DMS 273 treated with DMSO at 0.1 percent for 48 hours (cell line): ENCODE measurements around the gene LYPD3.

ENCODE experiments used
- DNase-seq: peaks from one replicate; lab custom pipeline; 2025; lab: John Stamatoyannopoulos, UW

The LYPD3 gene

GRCh38 chr19:43430976-43431375 lies 34.4 kb downstream of the LYPD3 start:
- no peak for DNase-seq

GRCh38 chr19:43430142-43430710 lies 35.2 kb downstream of the LYPD3 start:
- DNase-seq, result no peak

DNA sequence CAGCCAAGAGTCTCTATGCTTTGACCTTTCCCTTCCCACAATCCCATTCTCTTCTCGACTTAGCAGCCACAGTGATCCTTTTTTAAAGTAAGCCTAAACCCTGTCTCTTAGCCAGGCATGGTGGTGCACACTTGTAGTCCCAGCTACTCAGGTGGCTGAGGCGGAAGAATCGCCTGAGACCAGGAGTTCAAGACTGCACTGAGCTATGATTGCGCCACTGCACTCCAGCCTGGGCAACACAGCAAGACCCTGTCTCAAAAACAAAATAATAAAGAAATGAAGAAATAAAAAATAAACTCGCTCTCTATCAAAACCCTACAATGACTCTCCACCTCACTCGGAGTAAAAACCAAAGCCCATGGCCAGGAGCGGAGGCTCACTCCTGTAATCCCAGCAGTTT lies 36.0 kb downstream of the LYPD3 start:
- DNase-seq, result no peak

DNA sequence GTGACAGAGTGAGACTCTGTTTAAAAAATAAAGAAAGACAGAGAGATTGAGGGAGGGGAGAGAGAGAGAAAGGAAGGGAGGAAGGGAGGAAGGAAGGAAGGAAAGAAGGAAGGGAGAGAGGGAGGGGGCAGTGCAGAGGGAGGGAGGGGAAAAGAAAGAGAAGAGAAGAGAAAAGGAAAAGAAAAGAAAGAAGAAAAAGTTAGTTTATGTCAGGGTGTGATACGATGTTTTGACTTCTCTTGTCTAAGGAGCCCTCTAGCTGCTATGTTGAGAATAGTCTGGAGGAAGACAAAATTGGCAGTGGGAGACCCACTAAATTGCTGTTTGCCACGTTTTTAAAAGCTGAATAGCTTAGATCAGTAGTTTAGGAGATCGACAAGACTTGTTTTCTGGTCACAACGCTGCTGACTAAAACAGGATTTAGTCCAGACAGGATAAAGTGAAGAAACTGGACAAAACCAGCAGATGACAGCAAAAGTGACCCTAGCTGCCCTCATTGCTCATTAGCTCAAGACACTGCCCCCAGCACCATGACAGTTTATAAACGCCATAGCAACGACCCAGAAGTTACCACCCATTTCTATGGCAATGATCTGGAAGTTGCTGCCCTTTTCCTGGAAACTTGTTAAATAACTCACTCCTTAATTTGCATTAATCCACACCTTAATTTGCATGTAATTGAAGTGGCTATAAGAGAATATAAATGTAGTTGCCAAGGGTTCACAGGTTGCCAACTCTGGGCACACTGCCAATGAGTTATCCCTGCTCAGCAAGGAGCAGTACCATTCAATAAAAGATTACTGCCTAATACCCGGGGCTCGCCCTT lies 39.6 kb downstream of the LYPD3 start:
- DNase-seq, result peak; percentile 2

DNA sequence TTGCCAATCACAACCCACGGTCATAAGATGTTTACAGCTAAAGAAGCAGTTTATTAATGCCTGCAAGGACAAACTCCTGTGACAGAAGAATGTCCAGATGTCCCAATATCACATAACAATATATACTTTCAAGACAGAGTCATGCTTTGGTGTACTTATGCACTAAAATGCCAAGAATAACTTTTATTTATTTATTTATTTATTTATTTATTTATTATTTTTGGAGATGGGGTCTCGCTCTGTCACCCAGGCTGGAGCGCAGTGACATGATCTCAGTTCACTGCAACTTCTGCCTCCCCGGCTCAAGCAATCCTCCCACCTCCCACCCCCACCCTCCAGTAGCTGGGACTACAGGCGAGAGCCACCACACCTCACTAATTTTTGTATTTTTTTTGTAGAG lies 41.6 kb downstream of the LYPD3 start:
- DNase-seq, result no peak

DNA sequence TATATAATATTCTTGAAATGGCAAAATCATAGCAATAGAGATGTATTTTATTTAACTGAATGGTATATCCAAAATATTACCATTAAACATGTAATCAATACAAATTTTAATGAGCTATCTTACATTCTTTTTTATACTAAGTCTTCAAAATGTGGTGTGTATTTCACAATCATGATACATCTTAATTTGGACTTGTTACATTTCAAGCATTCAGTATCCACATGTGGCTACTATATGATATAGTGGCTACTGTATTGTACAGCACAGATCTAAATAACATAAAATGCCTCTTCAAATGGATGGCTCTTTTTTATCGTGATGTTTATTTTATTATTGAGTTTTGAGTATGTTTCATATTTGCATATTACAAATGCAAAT lies 42.7 kb downstream of the LYPD3 start:
- no peak for DNase-seq

GRCh38 chr19:43422000-43422688 lies 43.3 kb downstream of the LYPD3 start:
- DNase-seq, result no peak

DNA sequence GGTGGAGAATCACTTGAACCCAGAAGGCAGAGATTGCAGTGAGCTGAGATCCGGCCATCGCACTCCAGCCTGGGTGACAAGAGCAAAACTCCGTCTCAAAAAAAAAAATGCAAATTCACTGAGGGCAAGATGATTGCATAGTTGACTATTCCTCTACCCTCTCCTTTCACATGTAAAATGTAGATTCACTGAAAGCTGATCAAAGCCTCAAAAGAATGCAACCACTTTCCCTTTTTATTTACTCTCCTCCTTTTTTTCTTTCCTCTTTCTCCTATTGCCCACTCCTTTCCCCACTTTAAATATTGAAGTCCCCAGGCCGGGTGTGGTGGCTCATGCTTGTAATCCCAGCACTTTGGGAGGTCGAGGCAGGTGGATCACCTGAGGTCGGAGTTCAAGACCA lies 44.5 kb downstream of the LYPD3 start:
- no peak for DNase-seq

- DNase-seq, result no peak
These were observed 48.3 kb downstream of the LYPD3 start for GRCh38 chr19:43416951-43417623.

- no peak for DNase-seq
These were observed 50.9 kb downstream of the LYPD3 start, which contains the start of gene TEX101 for GRCh38 chr19:43414554-43414953. TEX101 (plus strand) TSS chr19:43414890; CDS start chr19:43415920, 1,030 bp downstream.

GRCh38 chr19:43412441-43412840 lies 53.0 kb downstream of the LYPD3 start:
- no peak for DNase-seq
